NB4 (cell line): ENCODE data around the gene CDC14B.

ENCODE experiments used
- MYC ChIP-seq: IDR thresholded peaks from 2 replicates; pipeline ENCODE4 v1.6.1; 2011; ENCODE audit warnings: low read depth, low read length
- POLR2A ChIP-seq: IDR thresholded peaks from 2 replicates; pipeline ENCODE4 v1.6.1; 2011; ENCODE audit warnings: mild to moderate bottlenecking; ENCODE audit not compliant: insufficient read length; ENCODE audit errors: extremely low read depth
- TF ChIP-seq, protein P1 (sequence below): IDR thresholded peaks from one replicate; pipeline ENCODE4 v1.5.1; 2012; ENCODE audit warnings: low read depth, low read length
- TF ChIP-seq, protein P2 (sequence below): IDR thresholded peaks from 2 replicates; pipeline ENCODE4 v1.6.1; 2011; ENCODE audit warnings: low read depth, low read length

DNA sequence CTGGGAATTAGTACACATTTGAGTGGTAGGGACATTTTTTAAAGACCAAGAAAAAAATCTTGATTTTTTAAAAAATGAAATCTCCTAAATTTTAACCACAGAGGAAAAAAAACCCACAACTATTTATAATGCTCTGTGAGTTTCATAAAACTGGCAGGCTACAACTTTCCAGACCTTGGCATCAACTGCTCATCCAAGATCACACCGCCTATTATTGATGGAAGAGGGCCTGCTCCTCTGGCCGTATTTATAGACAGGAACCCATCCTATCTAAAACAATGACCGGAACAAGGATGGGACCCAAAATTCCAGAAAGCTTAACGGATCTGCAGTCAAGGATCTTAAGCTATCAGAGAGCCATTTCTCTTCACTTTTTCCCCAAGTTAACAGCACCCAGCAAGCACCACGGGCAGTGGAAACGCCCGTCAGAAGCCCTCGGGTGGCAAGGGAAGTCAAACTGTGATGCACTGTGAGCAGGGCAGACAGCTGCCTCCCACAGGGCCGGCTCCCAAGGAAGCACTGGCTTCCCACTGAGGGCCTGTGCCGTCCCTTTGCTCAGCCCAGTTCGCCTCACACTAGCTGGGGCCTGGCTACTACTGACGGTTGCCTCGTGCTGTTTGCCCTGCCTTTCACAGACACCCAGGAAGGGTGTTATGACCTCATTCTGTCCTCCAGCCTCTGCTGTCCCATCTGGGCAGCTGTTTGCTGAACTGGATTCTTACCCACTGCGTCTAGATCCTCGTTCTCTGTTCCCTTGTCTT is 62.8 kb downstream of the CDC14B start:
- TF ChIP-seq POLR2A = no peak
- TF ChIP-seq, protein P1, sequence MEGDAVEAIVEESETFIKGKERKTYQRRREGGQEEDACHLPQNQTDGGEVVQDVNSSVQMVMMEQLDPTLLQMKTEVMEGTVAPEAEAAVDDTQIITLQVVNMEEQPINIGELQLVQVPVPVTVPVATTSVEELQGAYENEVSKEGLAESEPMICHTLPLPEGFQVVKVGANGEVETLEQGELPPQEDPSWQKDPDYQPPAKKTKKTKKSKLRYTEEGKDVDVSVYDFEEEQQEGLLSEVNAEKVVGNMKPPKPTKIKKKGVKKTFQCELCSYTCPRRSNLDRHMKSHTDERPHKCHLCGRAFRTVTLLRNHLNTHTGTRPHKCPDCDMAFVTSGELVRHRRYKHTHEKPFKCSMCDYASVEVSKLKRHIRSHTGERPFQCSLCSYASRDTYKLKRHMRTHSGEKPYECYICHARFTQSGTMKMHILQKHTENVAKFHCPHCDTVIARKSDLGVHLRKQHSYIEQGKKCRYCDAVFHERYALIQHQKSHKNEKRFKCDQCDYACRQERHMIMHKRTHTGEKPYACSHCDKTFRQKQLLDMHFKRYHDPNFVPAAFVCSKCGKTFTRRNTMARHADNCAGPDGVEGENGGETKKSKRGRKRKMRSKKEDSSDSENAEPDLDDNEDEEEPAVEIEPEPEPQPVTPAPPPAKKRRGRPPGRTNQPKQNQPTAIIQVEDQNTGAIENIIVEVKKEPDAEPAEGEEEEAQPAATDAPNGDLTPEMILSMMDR = no peak
- TF ChIP-seq, protein P2, sequence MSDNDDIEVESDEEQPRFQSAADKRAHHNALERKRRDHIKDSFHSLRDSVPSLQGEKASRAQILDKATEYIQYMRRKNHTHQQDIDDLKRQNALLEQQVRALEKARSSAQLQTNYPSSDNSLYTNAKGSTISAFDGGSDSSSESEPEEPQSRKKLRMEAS = no peak
- TF ChIP-seq MYC = no peak
